Right ventricle myocardium superior (tissue), 1 donor: ENCODE measurements around the gene MLH3. TPM values are rescaled to one million over a fixed set of nuclear protein-coding genes. Genes with fewer than 3 reads are reported as not detected.

Experiments used
- ATAC-seq: fragments of 200-7000 bp; cut with Tn5 transposase; one replicate; pipeline ENCODE4 v1.9.1; 2020; ENCODE audit warnings: mild to moderate bottlenecking; ENCODE audit not compliant: poor library complexity
- DNase-seq: peaks from one replicate; pipeline ENCODE4 v3.0.0-alpha.2; 2020
- intact Hi-C: fragments of 100-400 bp; cut with DNase I; formaldehyde crosslinking; loops from one replicate; pipeline ENCODE4 v1.11.2; 2022
- long read RNA-seq: library from polyadenylated mRNA; unstranded; transcript quantifications from one replicate; pipeline ENCODE4 v2.0.0, GENCODE V29; 2021
- total RNA-seq: library from RNA; stranded (reverse); fragmentation: NEBNext Ultra II Directional; extraction: Animal tissue kit (Norgen Biotek cat#: 25700); gene quantifications from one replicate; pipeline ENCODE4 v1.2.1, GENCODE V29; 2021
- donor health status: DM: no; HTN: yes; CAD: no; lungs with severe emphysema.

MLH3 gene
- total RNA-seq, result 21.8 TPM
- long read RNA-seq, full-length matches to known transcripts, result 6 of 12 reads
- long read RNA-seq, partial matches to known transcripts, result 2 of 12 reads
- long read RNA-seq, other reads (novel, unspliced or antisense), result 4 of 12 reads

GRCh38 chr14:75050852-75051555 lies at the start of gene MLH3:
TSS of gene MLH3 (minus strand) at chr14:75051467. CDS start at chr14:75049655, 1,812 bp downstream.
- intact Hi-C loops, result no loop called here
- ATAC-seq, result peak; percentile 93
- peak; percentile 92 for DNase-seq

DNA sequence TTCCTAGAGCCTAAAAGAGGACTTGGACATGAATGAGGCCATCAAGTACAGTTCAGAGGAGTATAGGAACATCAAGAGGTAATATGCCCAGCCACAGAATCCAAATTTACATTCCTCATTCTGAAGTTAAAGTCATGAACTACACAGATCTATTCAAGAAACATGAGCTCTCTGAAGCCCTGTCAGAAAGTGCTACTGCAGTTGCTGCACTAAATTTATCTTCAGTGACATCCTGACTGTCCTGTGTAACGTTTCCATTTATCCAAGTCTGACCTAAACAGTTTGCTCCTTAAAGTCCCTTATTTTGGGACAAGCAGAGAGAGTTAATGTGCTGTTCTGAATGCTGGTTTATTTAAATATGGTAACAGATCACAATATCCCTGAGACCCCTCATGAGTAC lies 47.4 kb upstream of the MLH3 start:
- ATAC-seq, result no peak
- no peak for DNase-seq
- intact Hi-C loops, result no loop called here

DNA sequence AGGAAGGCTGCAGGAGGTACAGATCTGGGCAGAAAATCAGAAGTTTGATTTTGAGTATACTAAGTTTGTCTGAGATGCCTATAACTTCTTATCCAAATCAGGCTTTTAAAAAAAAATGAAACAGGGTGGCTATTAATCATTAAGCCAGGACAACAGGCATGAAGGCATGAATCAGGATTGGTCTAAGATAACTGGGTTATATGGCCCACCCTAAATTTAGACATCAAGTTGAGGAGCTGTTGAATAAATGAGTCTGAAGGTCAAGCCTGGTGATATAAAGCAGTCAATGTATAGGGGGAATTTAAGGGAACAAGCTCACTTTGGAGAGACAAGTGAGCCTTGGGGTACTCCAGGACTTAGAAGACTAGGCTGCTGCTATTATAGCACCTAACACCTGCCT lies 46.9 kb upstream of the MLH3 start:
- intact Hi-C loops, result no loop called here
- ATAC-seq, result no peak
- no peak for DNase-seq

- intact Hi-C loops, result no loop called here
- no peak for DNase-seq
- peak; percentile 41 for ATAC-seq
Observed at GRCh38 chr14:75096959-75097358, 45.7 kb upstream of the MLH3 start.

DNA sequence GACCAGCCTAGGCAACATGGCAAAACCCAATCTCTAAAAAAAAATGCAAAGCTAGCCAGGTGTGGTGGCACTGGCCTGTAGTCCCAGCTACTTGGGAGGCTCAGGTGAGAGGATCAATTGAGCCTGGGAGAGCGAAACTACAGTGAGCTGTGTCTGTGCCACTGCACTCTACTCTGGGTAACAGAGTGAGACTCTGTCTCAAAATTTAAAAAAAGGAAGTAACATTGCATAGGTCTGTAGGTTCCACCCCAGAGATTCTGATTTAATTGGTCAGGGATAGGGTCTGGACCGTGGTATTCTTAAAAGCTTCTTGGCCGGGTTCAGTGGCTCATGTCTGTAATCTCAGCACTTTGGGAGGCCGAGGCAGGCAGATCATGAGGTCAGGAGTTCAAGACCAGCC lies 44.4 kb upstream of the MLH3 start:
- DNase-seq (no peak), ATAC-seq (no peak)
- intact Hi-C loops, result no loop called here

DNA sequence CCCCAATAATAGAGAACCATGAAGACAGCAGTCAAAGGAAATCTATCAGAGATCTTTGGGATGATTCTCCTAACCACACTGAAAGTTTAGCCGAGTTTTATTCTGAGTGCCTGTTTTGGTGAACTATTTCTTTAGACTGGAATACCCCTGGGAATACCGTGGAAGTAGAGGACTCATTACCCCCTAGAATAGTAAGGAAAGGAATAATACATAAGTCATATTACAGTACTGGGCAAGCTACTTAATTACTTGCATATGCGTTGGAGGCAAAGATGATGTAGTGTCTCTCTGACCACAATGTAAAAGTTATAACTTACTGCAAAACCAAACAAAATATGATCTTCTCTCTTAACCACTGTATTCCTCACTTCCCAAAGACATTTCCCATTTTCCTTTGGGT lies 43.6 kb upstream of the MLH3 start:
- DNase-seq, result no peak
- intact Hi-C loops, result loop anchor here (5.0 kb wide), 1 partner anchor 233 kb away; no protein-coding TSS in a partner anchor
- no peak for ATAC-seq

GRCh38 chr14:75092698-75093097 lies 41.4 kb upstream of the MLH3 start:
- DNase-seq (no peak), ATAC-seq (no peak)
- intact Hi-C loops, result loop anchor here (5.0 kb wide), 1 partner anchor 230 kb away; no protein-coding TSS in a partner anchor

- DNase-seq (no peak), ATAC-seq (no peak)
- intact Hi-C loops, result loop anchor here (2.0 to 5.0 kb wide), 2 partner anchors 178 to 229 kb away; no protein-coding TSS in a partner anchor
Observed at GRCh38 chr14:75091251-75091650, 40.0 kb upstream of the MLH3 start.

- intact Hi-C loops, result loop anchor here (2.0 to 5.0 kb wide), 2 partner anchors 178 to 228 kb away; no protein-coding TSS in a partner anchor
- no peak for ATAC-seq
- DNase-seq, result no peak
Observed at GRCh38 chr14:75090353-75090752, 39.1 kb upstream of the MLH3 start.

DNA sequence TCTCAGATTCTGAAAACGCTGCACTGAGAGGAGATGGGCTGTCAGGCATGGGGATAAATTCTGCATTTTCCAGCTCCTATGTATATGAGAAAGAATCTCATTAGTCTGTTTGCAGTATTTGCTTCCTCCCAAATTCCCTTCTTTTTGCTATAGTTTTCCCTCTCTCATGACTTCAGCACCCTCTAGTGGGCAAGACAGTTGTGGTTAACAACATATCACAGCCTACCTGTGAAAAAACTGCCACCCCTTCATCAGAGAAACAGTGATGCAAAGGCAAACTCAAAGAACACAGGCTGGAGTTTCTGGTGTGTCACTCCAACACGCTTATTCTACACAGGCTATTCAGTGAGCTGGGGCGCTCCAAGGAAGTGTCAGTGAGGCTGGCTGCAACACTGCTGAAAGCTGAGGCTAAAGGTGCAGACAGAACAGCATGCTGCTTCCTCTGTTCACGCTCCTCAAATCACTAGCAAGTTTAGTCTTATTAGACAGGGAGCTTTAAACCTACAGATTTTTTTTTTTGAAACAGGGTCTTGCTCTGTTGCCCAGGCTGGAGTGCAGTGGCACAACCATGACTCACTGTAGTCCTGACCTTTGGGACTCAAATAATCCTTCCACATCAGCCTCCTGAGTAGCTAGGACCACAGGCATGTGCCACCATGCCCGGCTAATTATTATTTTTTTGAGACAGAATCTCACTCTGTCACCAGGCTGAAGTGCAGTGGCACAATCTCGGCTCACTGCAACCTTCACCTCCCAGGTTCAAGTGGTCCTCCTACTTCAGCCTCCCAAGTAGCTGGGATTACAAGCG lies 37.5 kb upstream of the MLH3 start:
- no peak for DNase-seq
- peak; percentile 72 for ATAC-seq
- intact Hi-C loops, result loop anchor here (10.0 kb wide), 1 partner anchor 144 kb away; no protein-coding TSS in a partner anchor

DNA sequence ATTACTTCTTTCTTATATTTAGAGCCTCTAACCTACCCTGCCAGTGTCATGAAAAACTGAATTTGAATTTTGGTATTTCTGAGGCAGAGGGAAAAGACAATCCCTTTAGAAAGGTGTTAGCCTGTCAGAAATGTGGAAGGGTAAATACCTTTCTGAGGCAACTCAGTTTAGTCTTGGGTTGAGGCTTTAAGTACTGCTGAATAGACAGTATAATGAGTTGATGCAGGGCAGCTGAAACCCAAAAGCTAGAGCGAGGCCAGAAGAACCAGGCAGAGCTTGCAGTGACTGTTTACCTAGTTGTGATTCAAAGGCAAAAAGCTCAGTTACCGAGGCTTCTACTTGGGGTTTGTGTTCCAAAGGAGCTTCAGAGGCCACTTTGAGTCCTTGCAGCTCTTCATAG lies 36.9 kb upstream of the MLH3 start:
- DNase-seq (no peak), ATAC-seq (no peak)
- intact Hi-C loops, result loop anchor here (10.0 kb wide), 1 partner anchor 143 kb away; no protein-coding TSS in a partner anchor

- intact Hi-C loops, result loop anchor here (10.0 kb wide), 1 partner anchor 140 kb away; no protein-coding TSS in a partner anchor
- DNase-seq (no peak), ATAC-seq (peak; percentile 24)
Observed at GRCh38 chr14:75084513-75084912, 33.2 kb upstream of the MLH3 start.

- intact Hi-C loops, result loop anchor here (10.0 kb wide), 1 partner anchor 138 kb away; no protein-coding TSS in a partner anchor
- DNase-seq (no peak), ATAC-seq (no peak)
Observed at GRCh38 chr14:75083271-75083670, 32.0 kb upstream of the MLH3 start.

DNA sequence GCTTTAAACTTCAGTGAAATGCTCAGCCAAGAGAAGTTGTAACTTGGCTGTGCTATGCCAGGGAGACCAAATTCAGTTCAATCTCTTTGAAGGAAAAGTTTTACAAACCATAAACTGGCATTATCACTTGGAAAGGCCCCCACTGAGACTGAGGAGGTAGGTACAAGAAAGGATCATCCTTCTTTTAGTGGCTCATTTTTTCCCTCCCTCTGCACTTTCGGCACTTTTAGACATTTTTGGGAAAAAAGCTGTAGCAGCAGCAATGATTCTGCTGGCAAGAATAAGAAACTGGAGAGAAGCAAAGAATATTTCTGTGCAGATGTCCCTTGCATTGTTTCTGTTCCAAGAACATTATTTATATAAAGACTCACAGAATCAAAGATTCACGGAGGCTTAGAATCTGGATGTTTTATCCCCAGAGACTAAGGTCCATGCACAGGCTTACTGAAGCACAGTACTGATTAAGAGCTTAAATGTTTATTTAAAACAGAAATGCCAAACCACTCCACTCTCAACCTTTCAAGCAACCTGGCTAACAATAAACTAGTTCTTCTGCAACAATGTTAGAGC lies 30.5 kb upstream of the MLH3 start:
- intact Hi-C loops, result loop anchor here (10.0 kb wide), 1 partner anchor 137 kb away; no protein-coding TSS in a partner anchor
- no peak for ATAC-seq

DNA sequence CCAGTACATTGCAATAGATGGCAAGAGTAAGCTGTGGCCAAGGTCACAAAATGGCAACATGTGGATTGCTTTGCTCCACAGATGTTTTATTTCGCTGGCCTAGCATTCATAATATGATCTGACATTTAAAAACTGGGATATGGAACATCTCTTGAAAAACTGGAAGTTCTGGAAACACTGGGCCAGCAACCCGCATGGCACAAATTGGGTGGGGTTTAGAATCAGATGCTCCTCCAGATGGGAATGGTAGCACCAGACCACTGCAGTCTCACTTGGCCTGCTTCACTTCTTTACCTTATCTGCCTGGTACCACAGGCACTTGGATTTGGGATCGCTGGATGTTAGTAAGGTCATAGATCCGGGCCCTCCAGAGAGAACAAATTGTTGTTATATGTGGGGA lies 28.3 kb upstream of the MLH3 start:
- DNase-seq (no peak), ATAC-seq (no peak)
- intact Hi-C loops, result no loop called here

More for the DNA sequence above, 30.5 kb upstream of the MLH3 start:
- DNase-seq, result no peak

DNA sequence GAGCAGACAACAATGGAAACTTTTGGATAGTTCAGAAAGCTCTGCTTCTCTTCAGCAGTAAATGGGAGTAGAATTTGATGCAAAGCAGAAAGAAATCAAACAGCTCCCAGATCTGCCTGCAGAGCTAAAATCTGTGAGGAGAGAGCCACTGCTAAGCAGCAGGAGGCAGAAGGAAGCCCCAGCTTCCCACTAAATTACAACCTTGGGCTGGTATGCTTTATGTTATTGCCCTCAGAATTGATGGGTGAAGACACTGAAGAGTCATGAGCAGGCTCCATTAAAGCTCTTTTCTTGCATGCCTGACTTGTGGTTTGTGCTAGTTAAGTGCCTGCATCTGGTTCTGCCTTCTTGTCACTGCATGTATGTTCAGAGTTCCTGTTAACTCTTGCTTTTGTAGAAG lies 26.5 kb upstream of the MLH3 start:
- DNase-seq, result no peak
- intact Hi-C loops, result no loop called here
- ATAC-seq, result no peak

GRCh38 chr14:75070383-75070782 lies 19.1 kb upstream of the MLH3 start:
- ATAC-seq (no peak), DNase-seq (no peak)
- intact Hi-C loops, result no loop called here

- ATAC-seq (peak; percentile 10), DNase-seq (no peak)
- intact Hi-C loops, result no loop called here
Observed at GRCh38 chr14:75069811-75070145, 18.5 kb upstream of the MLH3 start.
